Epithelial cell of esophagus (primary cell): ENCODE data around the gene PEAR1.

Experiments used
- DNase-seq: peaks from one replicate; pipeline ENCODE4 v3.0.0; 2010; ENCODE audit warnings: low read depth
- H3K4me3 ChIP-seq: 2 replicates; pipeline ENCODE4 v1.5.1; 2011; ENCODE audit warnings: mild to moderate bottlenecking, low read length, control low read depth
- TF ChIP-seq, protein P1 (sequence below): IDR thresholded peaks from 2 replicates; pipeline ENCODE4 v1.5.1; 2011; ENCODE audit warnings: low read depth, mild to moderate bottlenecking, low read length, control low read depth, inconsistent platforms; ENCODE audit not compliant: insufficient read depth; ENCODE audit errors: missing control alignments

PEAR1 gene

DNA sequence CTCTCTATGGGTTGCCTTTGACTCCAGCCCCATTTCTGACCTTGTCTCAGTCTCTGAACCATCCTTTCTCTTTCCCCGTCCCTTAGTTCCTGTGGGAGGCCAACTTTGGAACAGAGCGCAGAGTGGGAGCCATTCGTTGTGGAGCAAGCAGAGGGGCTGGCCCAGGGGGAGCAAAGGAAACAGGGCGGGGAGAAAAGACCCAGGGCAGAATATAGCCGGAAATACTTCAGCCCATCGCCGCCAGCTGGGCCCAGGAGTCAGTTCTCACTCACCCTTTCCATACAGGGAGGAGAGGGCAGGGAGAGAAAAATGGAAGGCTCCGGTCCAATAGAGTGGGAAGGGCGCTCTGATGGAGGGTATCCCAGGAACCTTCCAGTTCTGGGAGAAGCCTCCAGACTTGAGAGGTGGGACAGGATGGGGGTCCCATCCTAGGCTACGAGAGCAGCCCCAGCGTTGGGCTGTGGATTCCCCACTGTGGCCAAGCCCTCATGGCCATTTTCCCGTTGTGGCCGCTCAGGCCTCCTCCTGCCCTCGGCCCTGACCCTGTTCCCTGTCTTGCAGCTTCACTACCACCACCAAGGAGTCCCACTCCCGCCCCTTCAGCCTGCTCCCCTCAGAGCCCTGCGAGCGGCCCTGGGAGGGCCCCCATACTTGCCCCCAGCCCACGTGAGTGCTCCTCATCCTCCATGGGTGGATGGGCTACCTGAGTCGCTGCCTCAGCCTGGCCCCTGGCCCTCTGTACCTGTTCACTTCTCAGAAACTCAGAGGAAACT, 10.9 kb downstream of the PEAR1 start:
- DNase-seq: no peak
- TF ChIP-seq, protein P1, sequence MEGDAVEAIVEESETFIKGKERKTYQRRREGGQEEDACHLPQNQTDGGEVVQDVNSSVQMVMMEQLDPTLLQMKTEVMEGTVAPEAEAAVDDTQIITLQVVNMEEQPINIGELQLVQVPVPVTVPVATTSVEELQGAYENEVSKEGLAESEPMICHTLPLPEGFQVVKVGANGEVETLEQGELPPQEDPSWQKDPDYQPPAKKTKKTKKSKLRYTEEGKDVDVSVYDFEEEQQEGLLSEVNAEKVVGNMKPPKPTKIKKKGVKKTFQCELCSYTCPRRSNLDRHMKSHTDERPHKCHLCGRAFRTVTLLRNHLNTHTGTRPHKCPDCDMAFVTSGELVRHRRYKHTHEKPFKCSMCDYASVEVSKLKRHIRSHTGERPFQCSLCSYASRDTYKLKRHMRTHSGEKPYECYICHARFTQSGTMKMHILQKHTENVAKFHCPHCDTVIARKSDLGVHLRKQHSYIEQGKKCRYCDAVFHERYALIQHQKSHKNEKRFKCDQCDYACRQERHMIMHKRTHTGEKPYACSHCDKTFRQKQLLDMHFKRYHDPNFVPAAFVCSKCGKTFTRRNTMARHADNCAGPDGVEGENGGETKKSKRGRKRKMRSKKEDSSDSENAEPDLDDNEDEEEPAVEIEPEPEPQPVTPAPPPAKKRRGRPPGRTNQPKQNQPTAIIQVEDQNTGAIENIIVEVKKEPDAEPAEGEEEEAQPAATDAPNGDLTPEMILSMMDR: no peak
- no peak overlapping the region for H3K4me3 ChIP-seq

DNA sequence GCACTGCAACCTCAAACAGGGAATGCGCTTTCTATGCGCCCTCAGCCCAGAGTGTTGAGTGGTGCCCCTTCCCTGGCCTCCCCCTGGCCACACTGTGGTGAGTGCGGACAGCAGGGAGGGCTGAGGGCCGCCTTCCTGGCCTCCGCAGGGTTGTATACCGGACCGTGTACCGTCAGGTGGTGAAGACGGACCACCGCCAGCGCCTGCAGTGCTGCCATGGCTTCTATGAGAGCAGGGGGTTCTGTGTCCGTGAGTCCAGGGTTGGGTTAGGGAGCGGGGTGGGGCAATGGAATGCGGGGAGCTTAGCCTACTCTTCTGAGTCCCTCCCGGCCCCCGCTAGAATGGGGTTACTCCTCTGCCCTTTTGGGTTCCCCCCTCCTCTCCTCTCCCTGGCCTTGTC, 11.7 kb downstream of the PEAR1 start:
- no peak overlapping the region for H3K4me3 ChIP-seq
- DNase-seq: no peak
- TF ChIP-seq, protein P1: no peak

- no peak overlapping the region for H3K4me3 ChIP-seq
- TF ChIP-seq, protein P1: no peak
- DNase-seq: no peak
These were observed 12.1 kb downstream of the PEAR1 start for GRCh38 chr1:156905651-156906050.

DNA sequence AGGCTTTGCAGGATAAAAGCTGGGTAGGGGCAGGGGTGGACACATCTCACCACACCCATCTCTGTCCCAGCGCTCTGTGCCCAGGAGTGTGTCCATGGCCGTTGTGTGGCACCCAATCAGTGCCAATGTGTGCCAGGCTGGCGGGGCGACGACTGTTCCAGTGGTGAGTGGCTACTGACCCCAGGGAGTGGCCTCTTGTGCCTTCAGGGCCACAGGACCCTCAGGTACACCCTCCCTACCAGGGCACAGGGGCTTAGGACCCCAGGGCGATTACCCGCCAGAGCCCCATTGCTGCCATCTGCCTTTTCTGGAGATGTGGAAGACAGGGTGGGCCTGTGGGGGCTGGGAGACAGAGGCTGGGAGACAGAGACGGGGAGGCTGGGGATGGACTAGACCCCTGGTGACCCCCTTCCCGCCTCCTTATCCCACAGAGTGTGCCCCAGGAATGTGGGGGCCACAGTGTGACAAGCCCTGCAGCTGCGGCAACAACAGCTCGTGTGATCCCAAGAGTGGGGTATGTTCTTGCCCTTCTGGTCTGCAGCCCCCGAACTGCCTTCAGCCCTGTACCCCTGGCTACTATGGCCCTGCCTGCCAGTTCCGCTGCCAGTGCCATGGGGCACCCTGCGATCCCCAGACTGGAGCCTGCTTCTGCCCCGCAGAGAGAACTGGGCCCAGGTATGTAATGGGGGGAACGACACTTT, 12.8 kb downstream of the PEAR1 start:
- TF ChIP-seq, protein P1: no peak
- DNase-seq: no peak
- H3K4me3 ChIP-seq: no peak overlapping the region

GRCh38 chr1:156908541-156908940, 15.0 kb downstream of the PEAR1 start:
- TF ChIP-seq, protein P1: no peak
- peak overlapping the region; percentile 47 for H3K4me3 ChIP-seq
- DNase-seq: no peak

GRCh38 chr1:156908955-156909354, 15.4 kb downstream of the PEAR1 start:
- TF ChIP-seq, protein P1: no peak
- no peak overlapping the region for H3K4me3 ChIP-seq
- no peak for DNase-seq
